Urinary bladder (tissue), 4 donors: ENCODE data around the gene GOLGA6D. TPM values are rescaled to one million over a fixed set of nuclear protein-coding genes. Genes with fewer than 3 reads are reported as not detected.
"Not testable (repeated sequence)": the region's sequence is repeated elsewhere in the genome, so short reads cannot be mapped to it uniquely, and the experiment has no call there.

Experiments
- DNase-seq: peaks from one replicate; pipeline ENCODE4 v3.0.0-alpha.2; 2015; ENCODE audit errors: extremely low spot score
- H3K27ac ChIP-seq: one replicate; pipeline ENCODE4 v1.5.1; 2013; ENCODE audit warnings: low read depth, mild to moderate bottlenecking, moderate library complexity
- H3K36me3 ChIP-seq: one replicate; pipeline ENCODE4 v1.6.1; 2013; ENCODE audit warnings: mild to moderate bottlenecking, moderate library complexity; ENCODE audit not compliant: insufficient read depth
- H3K4me1 ChIP-seq: one replicate; pipeline ENCODE4 v1.6.1; 2013; ENCODE audit warnings: mild to moderate bottlenecking, moderate library complexity; ENCODE audit not compliant: insufficient read depth
- H3K4me3 ChIP-seq: one replicate; pipeline ENCODE4 v1.5.1; 2013; ENCODE audit warnings: low read depth, low read length
- WGBS: extraction: QIAGEN DNeasy Blood & Tissue Kit; methylation state at CpG from one replicate; pipeline ENCODE4 v1.1.7; 2013; 5-methylcytosine and 5-hydroxymethylcytosine counted together
- polyA plus RNA-seq: library from polyadenylated mRNA; stranded (reverse); fragments of 200-250 nt; gene quantifications from one replicate; pipeline ENCODE4 v1.2.3, GENCODE V29; 2013
- total RNA-seq: library from RNA; depleted of rRNA; stranded (reverse); fragments of >200 nt; gene quantifications from one replicate; pipeline ENCODE4 v1.2.3, GENCODE V29; 2014
- donor health status: healthy with polysubstance abuse.
- donor health status: healthy.

GOLGA6D gene
- total and polyA plus RNA-seq, 2 donors = not detected

- DNase-seq, H3K36me3 ChIP-seq, H3K27ac ChIP-seq, H3K4me3 ChIP-seq, H3K4me1 ChIP-seq: not testable (repeated sequence)
- 82% methylated on average over 11 of the region's 16 CpGs for WGBS
Measured at GRCh38 chr15:75258620-75259343, 23.9 kb upstream of the GOLGA6D start.

- not testable (repeated sequence) for H3K4me1 ChIP-seq, H3K27ac ChIP-seq, H3K36me3 ChIP-seq, H3K4me3 ChIP-seq, DNase-seq
- no CpG with 5 or more reads among the region's 3 CpGs for WGBS
Measured at GRCh38 chr15:75259873-75260272, 22.8 kb upstream of the GOLGA6D start.

DNA sequence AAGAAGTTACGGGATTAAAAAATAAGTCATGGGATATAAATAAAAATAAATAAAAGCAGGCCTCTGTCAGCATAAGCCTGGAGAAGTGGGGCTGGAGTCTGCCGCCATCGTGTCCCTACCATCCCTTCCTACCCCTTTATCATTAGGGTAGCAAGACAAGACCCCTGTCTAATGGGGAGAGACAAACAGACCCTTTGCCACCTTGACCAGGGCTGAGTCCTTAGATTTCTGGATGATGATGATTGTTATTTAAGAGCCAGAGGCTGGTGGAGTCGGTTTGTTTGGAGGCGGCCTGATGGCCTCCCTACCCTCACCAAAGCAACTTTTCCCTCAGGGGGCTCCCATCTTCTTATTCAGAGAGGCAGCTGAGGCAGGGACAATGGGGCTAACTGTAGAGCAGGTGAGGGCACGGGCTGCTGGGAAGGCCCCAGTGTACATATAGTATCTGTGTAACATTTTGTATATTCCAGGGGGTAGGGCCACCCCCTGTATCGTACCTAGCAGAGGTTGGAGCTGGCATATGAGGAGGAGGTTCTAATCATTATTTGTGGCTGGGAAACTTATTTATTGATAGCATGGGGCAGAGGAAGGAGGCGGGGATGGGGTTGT, 8.8 kb upstream of the GOLGA6D start:
- H3K4me3 ChIP-seq, H3K36me3 ChIP-seq, H3K4me1 ChIP-seq, DNase-seq, H3K27ac ChIP-seq: not testable (repeated sequence)
- WGBS = 92% methylated on average over 3 of the region's 8 CpGs

- not testable (repeated sequence) for H3K27ac ChIP-seq, H3K36me3 ChIP-seq, H3K4me1 ChIP-seq, H3K4me3 ChIP-seq, DNase-seq
- WGBS = 69% methylated on average over 5 of the region's 5 CpGs
Measured at GRCh38 chr15:75274509-75275107, 8.0 kb upstream of the GOLGA6D start.

GRCh38 chr15:75275617-75276016, 7.0 kb upstream of the GOLGA6D start:
- H3K27ac ChIP-seq, DNase-seq, H3K4me1 ChIP-seq, H3K36me3 ChIP-seq, H3K4me3 ChIP-seq: not testable (repeated sequence)
- 75% methylated on average over 3 of the region's 3 CpGs for WGBS

GRCh38 chr15:75278497-75278896, 4.1 kb upstream of the GOLGA6D start:
- 20% methylated on average over 1 of the region's 1 CpG for WGBS
- DNase-seq, H3K27ac ChIP-seq, H3K36me3 ChIP-seq, H3K4me1 ChIP-seq, H3K4me3 ChIP-seq: not testable (repeated sequence)

- not testable (repeated sequence) for H3K36me3 ChIP-seq, DNase-seq, H3K4me1 ChIP-seq, H3K4me3 ChIP-seq, H3K27ac ChIP-seq
- WGBS = no CpG with 5 or more reads among the region's 3 CpGs
Measured at GRCh38 chr15:75284152-75284551, 1.5 kb downstream of the GOLGA6D start.

DNA sequence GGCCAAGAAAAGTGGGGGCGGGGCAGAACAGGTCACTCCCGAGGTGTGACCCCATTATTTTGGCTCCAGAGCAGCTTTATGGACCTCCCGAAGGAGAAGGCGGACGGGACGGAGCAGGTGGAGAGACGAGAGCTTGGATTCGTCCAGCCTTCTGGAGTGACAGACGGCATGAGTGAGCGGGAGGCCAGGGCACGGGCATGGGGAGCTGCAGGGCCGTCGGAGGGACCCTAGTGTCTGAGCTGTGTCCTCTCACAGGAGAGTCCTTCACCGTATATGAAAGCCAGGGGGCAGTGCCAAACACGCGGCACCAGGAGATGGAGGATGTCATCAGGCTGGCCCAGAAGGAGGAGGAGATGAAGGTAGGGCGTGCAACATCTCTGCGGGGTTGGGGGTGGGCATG, 11.0 kb downstream of the GOLGA6D start:
- H3K4me3 ChIP-seq, DNase-seq, H3K36me3 ChIP-seq, H3K27ac ChIP-seq, H3K4me1 ChIP-seq: not testable (repeated sequence)
- 76% methylated on average over 6 of the region's 18 CpGs for WGBS

GRCh38 chr15:75298541-75299310, 16.1 kb downstream of the GOLGA6D start:
- not testable (repeated sequence) for DNase-seq, H3K4me3 ChIP-seq, H3K4me1 ChIP-seq, H3K36me3 ChIP-seq, H3K27ac ChIP-seq
- 73% methylated on average over 8 of the region's 13 CpGs for WGBS

GRCh38 chr15:75299311-75299688, 16.7 kb downstream of the GOLGA6D start:
- DNase-seq, H3K4me3 ChIP-seq, H3K36me3 ChIP-seq, H3K27ac ChIP-seq, H3K4me1 ChIP-seq: not testable (repeated sequence)
- 23% methylated on average over 6 of the region's 6 CpGs for WGBS

- WGBS = 65% methylated on average over 5 of the region's 6 CpGs
- not testable (repeated sequence) for H3K36me3 ChIP-seq, H3K27ac ChIP-seq, H3K4me3 ChIP-seq, DNase-seq, H3K4me1 ChIP-seq
Measured at GRCh38 chr15:75300026-75300425, 17.4 kb downstream of the GOLGA6D start.

DNA sequence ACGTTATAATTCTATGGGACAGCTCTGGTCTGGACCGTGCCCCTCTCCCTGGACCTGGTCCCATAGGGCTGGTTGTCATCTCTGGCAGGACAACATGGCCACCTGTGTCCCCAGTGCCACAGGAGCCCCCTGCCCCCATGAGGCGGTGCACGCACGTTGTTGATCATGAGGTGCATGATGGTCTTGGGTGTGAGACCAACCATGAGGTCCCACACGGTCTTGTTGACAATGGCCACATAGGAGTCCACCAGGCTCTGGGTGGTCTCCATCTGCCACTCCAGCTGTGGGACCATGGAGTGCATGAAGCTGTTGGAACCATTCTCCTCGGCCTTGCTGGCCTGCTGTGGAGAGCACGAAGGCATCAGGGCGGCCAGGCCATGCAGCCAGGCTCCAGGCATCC, 19.7 kb downstream of the GOLGA6D start:
- Histone ChIP-seq H3K4me3 (no peak overlapping the region), H3K36me3 (no peaks in the 10 kb centered on the region), H3K4me1 (no peaks in the 10 kb centered on the region), H3K27ac (no peak overlapping the region)
- no peak for DNase-seq
- 85% methylated on average over 9 of the region's 9 CpGs for WGBS

GRCh38 chr15:75302753-75303152, 20.1 kb downstream of the GOLGA6D start:
- not testable (repeated sequence) for H3K4me1 ChIP-seq, H3K36me3 ChIP-seq, H3K27ac ChIP-seq, H3K4me3 ChIP-seq, DNase-seq
- WGBS = 91% methylated on average over 4 of the region's 4 CpGs

GRCh38 chr15:75306188-75306587, 23.6 kb downstream of the GOLGA6D start:
- Histone ChIP-seq H3K4me3 (no peak overlapping the region), H3K27ac (no peak overlapping the region), H3K4me1 (no peaks in the 10 kb centered on the region), H3K36me3 (no peaks in the 10 kb centered on the region)
- 59% methylated on average over 3 of the region's 3 CpGs for WGBS
- DNase-seq = no peak
